ENCODE measurements around the gene PLPPR3.

The PLPPR3 gene

GRCh38 chr19:808423-808775, 13.4 kb downstream of the PLPPR3 start:
- no peak overlapping the region for H3K27ac ChIP-seq
- no peak for TF ChIP-seq CTCF (IDR thresholded peaks at IDR 0.05)
- no peak for TF ChIP-seq ZFX (IDR thresholded peaks at IDR 0.05; ENCODE audit: borderline replicate concordance)

GRCh38 chr19:807627-808422, 13.9 kb downstream of the PLPPR3 start:
- no peak for TF ChIP-seq ZFX (IDR thresholded peaks at IDR 0.05; ENCODE audit: borderline replicate concordance)
- no peak for TF ChIP-seq CTCF (IDR thresholded peaks at IDR 0.05)
- H3K27ac ChIP-seq = no peak overlapping the region

GRCh38 chr19:806815-807421, 14.8 kb downstream of the PLPPR3 start:
- TF ChIP-seq CTCF (IDR thresholded peaks at IDR 0.05) = no peak
- H3K27ac ChIP-seq = no peak overlapping the region

GRCh38 chr19:805600-806550, 15.9 kb downstream of the PLPPR3 start:
- no peak for TF ChIP-seq CTCF (IDR thresholded peaks at IDR 0.05)
- TF ChIP-seq ZFX (IDR thresholded peaks at IDR 0.05; ENCODE audit: borderline replicate concordance) = no peak
- H3K27ac ChIP-seq = no peak overlapping the region

- H3K27ac ChIP-seq = no peak overlapping the region
Observed at GRCh38 chr19:805166-805551, 16.6 kb downstream of the PLPPR3 start.

GRCh38 chr19:804419-805165, 17.2 kb downstream of the PLPPR3 start:
- no peak for TF ChIP-seq ZFX (IDR thresholded peaks at IDR 0.05; ENCODE audit: borderline replicate concordance)
- TF ChIP-seq CTCF (IDR thresholded peaks at IDR 0.05) = no peak
- H3K27ac ChIP-seq = no peak overlapping the region

More at GRCh38 chr19:805166-805551, 16.6 kb downstream of the PLPPR3 start:
- TF ChIP-seq ZFX (IDR thresholded peaks at IDR 0.05; ENCODE audit: borderline replicate concordance) = no peak
- no peak for TF ChIP-seq CTCF (IDR thresholded peaks at IDR 0.05)

All from 22Rv1 (cell line).